Measurements from ENCODE around the gene ZER1. TPM values are rescaled to one million over a fixed set of nuclear protein-coding genes. Genes with fewer than 3 reads are reported as not detected.
A peak's percentile ranks its signal among the peaks of the same experiment; 100 is the strongest.

ZER1 gene
- polyA plus RNA-seq, 1 experiment: 28.0 TPM

DNA sequence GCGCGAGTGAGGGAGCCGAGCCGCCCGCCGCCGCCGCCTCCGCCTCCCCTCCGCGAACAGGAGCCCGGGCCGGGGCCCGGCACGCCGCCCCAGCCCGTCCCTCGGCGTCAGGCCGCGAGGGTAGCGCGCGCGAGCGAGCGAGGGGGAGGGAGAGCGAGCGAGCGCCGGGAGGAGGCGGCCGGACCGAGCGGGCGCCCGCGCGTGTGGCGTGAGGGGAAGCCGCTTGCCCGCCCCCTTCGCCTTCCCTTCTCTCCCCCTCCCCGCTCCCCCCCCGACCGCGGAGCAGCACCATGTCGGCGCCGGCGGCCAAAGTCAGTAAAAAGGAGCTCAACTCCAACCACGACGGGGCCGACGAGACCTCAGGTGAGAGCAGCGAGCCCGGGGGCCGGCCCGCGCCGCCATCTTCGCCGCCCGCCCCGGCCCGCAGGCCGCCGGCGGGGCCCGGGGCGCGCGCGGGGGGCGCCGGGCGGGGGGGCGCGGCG is 82.4 kb downstream of the ZER1 start:
- POLR2A ChIA-PET: interaction anchor here (0.8 to 1.5 kb wide), 5 partner anchors 18 to 32 kb away, joined by 3 to 11 read pairs (median 6); no protein-coding TSS in a partner anchor

GRCh38 chr9:128688501-128689292 is 83.0 kb downstream of the ZER1 start, which contains the start of gene SET:
Gene SET (plus strand): TSS chr9:128689222. CDS start chr9:128689583, 361 bp downstream.
- TF ChIP-seq, protein P1, sequence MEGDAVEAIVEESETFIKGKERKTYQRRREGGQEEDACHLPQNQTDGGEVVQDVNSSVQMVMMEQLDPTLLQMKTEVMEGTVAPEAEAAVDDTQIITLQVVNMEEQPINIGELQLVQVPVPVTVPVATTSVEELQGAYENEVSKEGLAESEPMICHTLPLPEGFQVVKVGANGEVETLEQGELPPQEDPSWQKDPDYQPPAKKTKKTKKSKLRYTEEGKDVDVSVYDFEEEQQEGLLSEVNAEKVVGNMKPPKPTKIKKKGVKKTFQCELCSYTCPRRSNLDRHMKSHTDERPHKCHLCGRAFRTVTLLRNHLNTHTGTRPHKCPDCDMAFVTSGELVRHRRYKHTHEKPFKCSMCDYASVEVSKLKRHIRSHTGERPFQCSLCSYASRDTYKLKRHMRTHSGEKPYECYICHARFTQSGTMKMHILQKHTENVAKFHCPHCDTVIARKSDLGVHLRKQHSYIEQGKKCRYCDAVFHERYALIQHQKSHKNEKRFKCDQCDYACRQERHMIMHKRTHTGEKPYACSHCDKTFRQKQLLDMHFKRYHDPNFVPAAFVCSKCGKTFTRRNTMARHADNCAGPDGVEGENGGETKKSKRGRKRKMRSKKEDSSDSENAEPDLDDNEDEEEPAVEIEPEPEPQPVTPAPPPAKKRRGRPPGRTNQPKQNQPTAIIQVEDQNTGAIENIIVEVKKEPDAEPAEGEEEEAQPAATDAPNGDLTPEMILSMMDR (IDR thresholded peaks at IDR 0.05; ENCODE audit: low read depth, low read length): no peak
- Histone ChIP-seq H3K9me3 (ENCODE audit: control insufficient read depth, insufficient read depth, low read length) (no peaks in the 10 kb centered on the region; the same call in 1 of the 2 replicates), H3K27ac (ENCODE audit: low read depth, low read length) (peak within 1 kb of the TSS; percentile 78), H3K4me3 (ENCODE audit: low read depth, low read length) (peak within 1 kb of the TSS; percentile 94), H3K27me3 (ENCODE audit: control insufficient read depth, insufficient read depth, low read length) (no peaks in the 10 kb centered on the region)
- DNase-seq (ENCODE audit: low read depth, low spot score): peak; percentile 66
- POLR2A ChIA-PET: interaction anchor here (0.8 to 1.5 kb wide), 4 partner anchors 19 to 31 kb away, joined by 4 to 11 read pairs (median 6); no protein-coding TSS in a partner anchor
- CTCF ChIA-PET: interaction anchor here (1.0 kb wide), 1 partner anchor 129 kb away, joined by 9 read pairs; the partner anchor contains the start of gene ENDOG

More for the DNA sequence above, 82.4 kb downstream of the ZER1 start:
- CTCF ChIA-PET: interaction anchor here (0.8 to 1.0 kb wide), 2 partner anchors 56 to 129 kb away, joined by 4 to 9 read pairs; partner anchors contain the start of gene ENDOG
- TF ChIP-seq, protein P1 (IDR thresholded peaks at IDR 0.05; ENCODE audit: low read depth, low read length): no peak
- no peak overlapping the region for H3K27ac ChIP-seq (ENCODE audit: low read depth, low read length)
- DNase-seq (ENCODE audit: low read depth, low spot score): no peak
- H3K4me3 ChIP-seq (ENCODE audit: low read depth, low read length): peak overlapping the region; percentile 94
- H3K9me3 ChIP-seq (ENCODE audit: control insufficient read depth, insufficient read depth, low read length): no peaks in the 10 kb centered on the region; the same call in 1 of the 2 replicates
- H3K27me3 ChIP-seq (ENCODE audit: control insufficient read depth, insufficient read depth, low read length): no peaks in the 10 kb centered on the region

DNA sequence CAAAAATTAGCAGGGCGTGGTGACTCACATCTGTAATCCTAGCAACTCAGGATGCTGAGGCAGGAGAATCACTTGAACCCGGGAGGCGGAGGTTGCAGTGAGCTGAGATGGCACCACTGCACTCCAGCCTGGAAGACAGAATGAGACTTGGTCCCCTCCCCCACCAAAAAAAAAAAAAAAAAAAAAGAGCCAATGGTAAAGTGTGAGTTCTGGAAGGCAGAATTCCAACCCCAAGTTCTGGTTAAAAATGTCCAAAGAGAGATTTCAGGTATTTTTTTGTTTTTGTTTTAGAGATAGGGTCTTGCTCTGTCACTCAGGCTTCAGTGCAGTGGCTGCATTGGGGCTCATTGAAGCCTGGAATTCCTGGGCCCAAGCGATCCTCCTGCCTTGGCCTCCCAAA is 84.3 kb downstream of the ZER1 start:
- no peaks in the 10 kb centered on the region for H3K27me3 ChIP-seq (ENCODE audit: control insufficient read depth, insufficient read depth, low read length)
- ChIA-PET POLR2A (no interaction called here), CTCF (no interaction called here)
- H3K27ac ChIP-seq (ENCODE audit: low read depth, low read length): no peak overlapping the region
- H3K9me3 ChIP-seq (ENCODE audit: control insufficient read depth, insufficient read depth, low read length): no peaks in the 10 kb centered on the region; the same call in 1 of the 2 replicates
- DNase-seq (ENCODE audit: low read depth, low spot score): no peak
- TF ChIP-seq, protein P1 (IDR thresholded peaks at IDR 0.05; ENCODE audit: low read depth, low read length): no peak
- H3K4me3 ChIP-seq (ENCODE audit: low read depth, low read length): no peak overlapping the region

GRCh38 chr9:128685636-128686489 is 85.9 kb downstream of the ZER1 start:
- Histone ChIP-seq H3K27ac (ENCODE audit: low read depth, low read length) (no peak overlapping the region), H3K4me3 (ENCODE audit: low read depth, low read length) (peak overlapping the region; percentile 31), H3K27me3 (ENCODE audit: control insufficient read depth, insufficient read depth, low read length) (no peaks in the 10 kb centered on the region), H3K9me3 (ENCODE audit: control insufficient read depth, insufficient read depth, low read length) (no peaks in the 10 kb centered on the region; the same call in 1 of the 2 replicates)
- TF ChIP-seq, protein P1 (IDR thresholded peaks at IDR 0.05; ENCODE audit: low read depth, low read length): no peak
- ChIA-PET CTCF (no interaction called here), POLR2A (no interaction called here)
- DNase-seq (ENCODE audit: low read depth, low spot score): no peak

All from AG04450 (cell line).